Measurements from ENCODE around the gene PLB1.
"Not testable (repeated sequence)": the region's sequence is repeated elsewhere in the genome, so short reads cannot be mapped to it uniquely, and the experiment has no call there.

PLB1 gene

GRCh38 chr2:28530782-28531181 is 34.9 kb downstream of the PLB1 start:
- FAIRE-seq (no peak), DNase-seq (ENCODE audit: low spot score) (no peak)

- DNase-seq (ENCODE audit: low spot score), result no peak
- no peak for FAIRE-seq
Observed at GRCh38 chr2:28532399-28532798, 36.5 kb downstream of the PLB1 start.

GRCh38 chr2:28533044-28533680 is 37.3 kb downstream of the PLB1 start:
- no peak for FAIRE-seq
- no peak for DNase-seq (ENCODE audit: low spot score)

- no peak for FAIRE-seq
- no peak for DNase-seq (ENCODE audit: low spot score)
Observed at GRCh38 chr2:28534817-28535216, 39.0 kb downstream of the PLB1 start.

GRCh38 chr2:28538134-28538533 is 42.3 kb downstream of the PLB1 start:
- DNase-seq (ENCODE audit: low spot score), result no peak
- no peak for FAIRE-seq

GRCh38 chr2:28538652-28539051 is 42.8 kb downstream of the PLB1 start:
- DNase-seq (ENCODE audit: low spot score) (no peak), FAIRE-seq (no peak)

GRCh38 chr2:28539118-28539541 is 43.3 kb downstream of the PLB1 start:
- DNase-seq (ENCODE audit: low spot score) (no peak), FAIRE-seq (no peak)

- FAIRE-seq (no peak), DNase-seq (ENCODE audit: low spot score) (no peak)
Observed at GRCh38 chr2:28543316-28544035, 47.6 kb downstream of the PLB1 start.

- no peak for DNase-seq (ENCODE audit: low spot score)
- no peak for FAIRE-seq
Observed at GRCh38 chr2:28544036-28544346, 48.1 kb downstream of the PLB1 start.

GRCh38 chr2:28544405-28544921 is 48.6 kb downstream of the PLB1 start:
- FAIRE-seq (no peak), DNase-seq (ENCODE audit: low spot score) (no peak)

- no peak for DNase-seq (ENCODE audit: low spot score)
- no peak for FAIRE-seq
Observed at GRCh38 chr2:28544922-28545589, 49.2 kb downstream of the PLB1 start.

GRCh38 chr2:28545590-28546200 is 49.8 kb downstream of the PLB1 start:
- DNase-seq (ENCODE audit: low spot score), result no peak

GRCh38 chr2:28546242-28546641 is 50.4 kb downstream of the PLB1 start:
- DNase-seq (ENCODE audit: low spot score) (no peak), FAIRE-seq (no peak)

More at GRCh38 chr2:28545590-28546200, 49.8 kb downstream of the PLB1 start:
- no peak for FAIRE-seq

- DNase-seq (ENCODE audit: low spot score) (no peak), FAIRE-seq (no peak)
Observed at GRCh38 chr2:28547223-28547860, 51.5 kb downstream of the PLB1 start.

GRCh38 chr2:28547906-28548600 is 52.2 kb downstream of the PLB1 start:
- DNase-seq (ENCODE audit: low spot score) (no peak), FAIRE-seq (no peak)

GRCh38 chr2:28550345-28550744 is 54.5 kb downstream of the PLB1 start:
- not testable (repeated sequence) for DNase-seq (ENCODE audit: low spot score); FAIRE-seq

- DNase-seq (ENCODE audit: low spot score) (no peak), FAIRE-seq (peak; percentile 79)
Observed at GRCh38 chr2:28552045-28552823, 56.4 kb downstream of the PLB1 start.

- no peak for DNase-seq (ENCODE audit: low spot score)
- FAIRE-seq, result no peak
Observed at GRCh38 chr2:28556303-28556702, 60.4 kb downstream of the PLB1 start.

- DNase-seq (ENCODE audit: low spot score) (no peak), FAIRE-seq (peak; percentile 46)
Observed at GRCh38 chr2:28557389-28558131, 61.7 kb downstream of the PLB1 start.

Measured in urothelium cell line (cell line).